ENCODE measurements around the gene CCHCR1.

Gene CCHCR1

DNA sequence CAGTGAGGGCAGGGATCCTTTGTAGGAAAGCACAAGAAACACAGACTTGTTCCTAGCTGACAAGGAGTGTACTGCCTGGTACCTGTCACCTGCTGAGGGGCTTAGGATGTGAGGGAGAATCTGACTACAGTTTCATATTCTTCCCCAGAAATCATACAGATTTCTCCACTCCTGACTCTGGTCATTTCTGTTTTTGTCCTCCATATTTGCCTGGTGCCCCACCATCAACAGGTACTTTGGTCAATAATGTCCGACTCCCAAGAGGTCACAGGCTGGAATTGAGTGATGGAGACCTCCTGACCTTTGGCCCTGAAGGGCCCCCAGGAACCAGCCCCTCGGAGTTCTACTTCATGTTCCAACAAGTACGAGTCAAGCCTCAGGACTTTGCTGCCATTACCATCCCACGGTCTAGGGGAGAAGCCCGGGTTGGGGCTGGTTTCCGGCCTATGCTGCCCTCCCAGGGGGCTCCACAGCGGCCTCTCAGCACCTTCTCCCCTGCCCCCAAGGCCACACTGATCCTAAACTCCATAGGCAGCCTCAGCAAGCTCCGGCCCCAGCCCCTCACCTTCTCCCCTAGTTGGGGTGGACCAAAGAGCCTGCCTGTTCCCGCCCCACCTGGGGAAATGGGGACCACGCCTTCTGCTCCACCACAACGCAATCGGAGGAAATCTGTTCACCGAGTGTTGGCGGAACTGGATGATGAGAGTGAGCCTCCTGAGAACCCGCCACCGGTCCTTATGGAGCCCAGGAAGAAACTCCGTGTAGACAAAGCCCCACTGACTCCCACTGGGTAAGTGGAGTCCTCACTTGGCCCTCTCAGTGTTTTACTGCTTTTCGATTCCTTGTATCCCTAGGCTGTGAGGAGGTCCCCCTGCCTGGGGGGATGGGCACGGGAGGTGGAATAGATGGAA lies 3.9 kb upstream of the CCHCR1 start:
- DNase-seq (ENCODE audit: low spot score), result no peak

GRCh38 chr6:31158863-31159855 lies 1.6 kb upstream of the CCHCR1 start:
- DNase-seq (ENCODE audit: low spot score), result no peak

- DNase-seq (ENCODE audit: low spot score), result peak; percentile 98
Measured at GRCh38 chr6:31158140-31158862, 699 bp upstream of the CCHCR1 start, which contains the start of gene TCF19. Gene TCF19, plus strand, starts transcription at chr6:31158589. Its CDS starts 881 bp downstream, at chr6:31159470.

GRCh38 chr6:31156641-31157040 lies 961 bp downstream of the CCHCR1 start:
- no peak for DNase-seq (ENCODE audit: low spot score)

DNA sequence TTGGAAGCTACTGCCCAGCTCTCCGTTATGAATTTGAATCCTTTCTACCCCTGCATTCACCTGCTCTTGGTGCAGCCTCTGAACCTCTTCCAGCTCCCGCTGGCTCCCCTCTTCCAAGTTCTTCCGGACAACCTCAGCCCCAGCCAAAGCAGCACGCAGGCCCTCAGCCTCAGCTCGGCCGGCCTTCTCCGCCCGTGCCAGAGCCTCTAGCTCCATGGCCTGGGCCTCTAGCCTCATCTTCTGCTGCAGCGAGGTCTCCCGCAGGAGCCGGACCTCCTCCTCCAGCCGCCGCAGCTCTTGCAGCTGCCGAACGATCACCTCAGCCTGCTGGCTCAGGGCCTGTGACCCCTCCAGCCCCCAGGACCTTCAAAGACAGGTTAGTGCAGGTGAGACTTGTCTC lies 3.2 kb downstream of the CCHCR1 start:
- DNase-seq (ENCODE audit: low spot score), result no peak

- DNase-seq (ENCODE audit: low spot score), result no peak
Measured at GRCh38 chr6:31152781-31153180, 4.8 kb downstream of the CCHCR1 start.

- DNase-seq (ENCODE audit: low spot score), result no peak
Measured at GRCh38 chr6:31149827-31150447, 7.7 kb downstream of the CCHCR1 start.

GRCh38 chr6:31145386-31145785 lies 12.2 kb downstream of the CCHCR1 start:
- DNase-seq (ENCODE audit: low spot score), result no peak

DNA sequence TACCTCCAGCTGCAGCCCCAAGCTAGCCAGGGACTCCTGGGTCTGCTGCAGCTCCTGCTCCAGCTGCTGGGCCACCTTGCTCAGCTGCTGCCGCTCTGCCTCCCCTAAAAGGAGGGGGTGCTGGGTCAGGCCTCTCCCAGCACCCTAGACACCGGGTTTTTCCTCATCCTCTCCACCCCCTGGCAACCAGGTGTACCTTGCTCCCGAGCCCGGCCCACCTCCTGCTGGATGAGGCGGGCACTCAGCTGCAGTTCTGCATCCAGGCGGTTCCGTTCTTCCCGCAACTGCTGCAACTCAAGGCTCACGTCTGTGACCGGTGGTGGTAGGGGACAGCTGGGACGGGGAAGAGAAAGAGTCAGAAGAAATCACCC lies 12.6 kb downstream of the CCHCR1 start:
- DNase-seq (ENCODE audit: low spot score), result no peak

DNA sequence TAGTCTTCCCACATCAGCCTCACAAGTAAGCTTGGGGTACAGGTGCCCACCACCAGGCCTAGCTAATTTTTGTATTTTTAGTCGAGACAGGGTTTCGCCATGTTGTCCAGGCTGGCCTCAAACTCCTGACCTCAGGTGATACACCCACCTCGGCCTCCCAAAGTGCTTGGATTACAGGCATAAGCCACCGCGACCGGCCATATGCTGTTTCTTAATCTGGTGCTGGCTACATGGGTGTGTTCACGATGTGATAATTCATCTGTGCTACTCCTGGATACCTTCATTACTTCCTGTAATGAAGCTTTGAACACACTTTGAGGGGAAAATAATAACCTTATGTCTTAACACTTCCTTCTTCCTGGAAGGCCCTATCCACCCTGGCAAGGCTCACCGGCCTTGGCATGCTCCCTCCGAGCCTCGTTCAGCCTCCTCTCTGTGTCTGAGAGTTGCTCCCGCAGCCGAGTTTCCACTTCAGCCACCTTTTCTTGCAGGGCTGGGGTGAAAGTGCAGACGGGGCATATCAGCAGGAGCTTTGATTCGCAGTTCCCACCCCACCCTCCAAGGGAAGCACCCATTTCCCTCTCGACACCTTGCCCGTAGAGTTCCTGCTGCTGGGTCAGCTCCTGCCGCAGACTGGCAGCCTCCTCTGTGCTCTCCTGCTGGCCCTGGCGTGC lies 13.2 kb downstream of the CCHCR1 start:
- no peak for DNase-seq (ENCODE audit: low spot score)

DNA sequence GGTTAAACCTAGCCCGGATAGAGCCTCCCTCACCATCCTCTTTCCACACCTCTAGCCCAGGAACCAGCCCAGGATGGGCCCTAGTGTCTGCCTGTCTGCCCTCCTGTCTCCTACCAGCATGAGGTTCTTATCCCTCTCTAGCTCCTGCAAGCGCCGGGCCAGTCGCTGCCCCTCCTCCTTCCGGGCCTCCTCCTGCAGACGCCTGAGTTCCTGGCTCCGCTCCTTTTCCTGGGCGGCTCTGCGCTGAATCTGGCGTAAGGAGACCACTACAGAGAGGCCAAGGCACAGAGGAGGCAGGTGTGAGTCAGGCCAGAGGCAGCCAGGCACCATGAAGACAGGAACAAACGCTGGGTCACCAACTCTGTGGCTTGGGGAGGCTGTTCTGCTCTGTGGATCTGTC lies 14.5 kb downstream of the CCHCR1 start:
- no peak for DNase-seq (ENCODE audit: low spot score)

DNA sequence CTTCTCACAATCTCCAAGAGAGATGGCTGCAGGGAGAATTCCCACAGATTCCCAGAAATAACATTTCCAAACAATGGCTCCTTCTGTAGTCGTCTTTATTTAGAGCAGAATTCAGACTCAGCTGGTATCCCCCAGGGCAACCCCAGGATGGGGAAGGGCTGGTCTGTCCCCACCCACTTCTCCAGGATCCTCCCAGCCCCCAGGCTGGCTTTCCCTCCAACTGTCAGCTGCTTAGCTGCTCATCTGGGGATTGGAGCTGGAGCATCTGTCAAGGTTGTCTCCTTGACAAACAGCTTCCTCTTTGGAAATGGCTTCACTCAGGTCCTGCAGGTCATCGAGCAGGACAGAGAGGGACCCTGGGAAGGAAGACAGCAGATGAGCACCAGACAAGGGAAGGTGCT lies 15.2 kb downstream of the CCHCR1 start:
- no peak for DNase-seq (ENCODE audit: low spot score)

GRCh38 chr6:31140643-31141042 lies 17.0 kb downstream of the CCHCR1 start:
- DNase-seq (ENCODE audit: low spot score), result no peak

DNA sequence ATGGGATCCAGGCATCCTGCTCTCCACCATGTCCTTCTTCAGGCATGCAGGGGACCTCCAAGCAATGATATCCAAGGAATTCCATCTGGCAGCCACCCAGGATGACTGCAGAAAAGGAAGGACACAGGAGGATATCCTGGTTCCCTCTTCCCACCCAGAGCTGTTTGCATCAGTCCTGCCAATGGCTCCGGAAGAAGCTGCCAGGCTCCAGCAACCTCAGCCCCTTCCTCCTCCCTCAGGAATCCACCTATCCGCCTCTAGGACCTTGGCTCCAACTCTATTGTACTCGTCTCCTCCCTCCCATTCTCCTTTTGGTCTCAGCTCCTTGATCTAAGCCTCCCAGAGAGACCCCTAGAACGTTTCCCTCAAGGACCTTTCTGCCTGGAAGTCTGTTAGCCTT lies 18.0 kb downstream of the CCHCR1 start:
- no peak for DNase-seq (ENCODE audit: low spot score)

DNA sequence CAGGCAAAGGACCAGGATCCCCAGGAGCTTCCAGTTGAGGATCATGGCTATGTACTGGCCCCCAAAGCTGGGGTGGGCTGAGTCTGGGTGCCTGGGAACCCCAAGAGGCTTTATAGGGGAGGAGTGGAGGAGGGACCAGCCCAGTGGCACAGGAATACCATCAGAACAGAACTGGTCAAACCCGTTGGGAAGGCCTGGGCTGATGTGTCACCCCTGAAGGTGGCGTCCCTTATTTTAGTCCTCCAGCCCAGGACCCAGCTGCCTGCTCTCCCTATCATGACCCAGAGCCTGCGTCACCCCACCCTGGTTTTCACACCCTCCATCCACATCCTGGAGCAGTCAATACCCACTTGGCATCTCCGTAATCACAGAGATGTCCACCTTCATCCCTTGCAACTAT lies 18.6 kb downstream of the CCHCR1 start, which contains the start of gene PSORS1C2:
Gene PSORS1C2, minus strand, starts transcription at position 85 of the 400 bp plus-strand sequence. Its CDS starts 40 bp downstream, at position 45.
- no peak for DNase-seq (ENCODE audit: low spot score)

DNA sequence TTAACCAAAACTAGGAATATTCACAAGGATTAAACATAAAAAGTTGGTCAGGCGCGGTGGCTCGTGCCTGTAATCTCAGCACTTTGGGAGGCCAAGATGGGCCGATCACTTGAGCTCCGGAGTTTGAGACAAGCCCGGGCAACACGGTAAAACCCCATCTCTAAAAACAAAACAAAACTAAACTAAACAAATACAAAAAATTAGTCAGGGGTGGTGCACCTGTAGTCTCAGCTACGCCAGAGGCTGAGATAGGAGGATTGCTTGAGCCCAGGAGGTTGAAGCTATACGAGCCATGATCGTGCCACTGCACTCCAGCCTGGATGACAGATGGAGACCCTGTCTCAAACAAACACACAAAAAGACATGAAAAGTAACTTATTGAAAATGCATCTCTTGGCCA lies 21.9 kb downstream of the CCHCR1 start:
- DNase-seq (ENCODE audit: low spot score), result no peak

DNA sequence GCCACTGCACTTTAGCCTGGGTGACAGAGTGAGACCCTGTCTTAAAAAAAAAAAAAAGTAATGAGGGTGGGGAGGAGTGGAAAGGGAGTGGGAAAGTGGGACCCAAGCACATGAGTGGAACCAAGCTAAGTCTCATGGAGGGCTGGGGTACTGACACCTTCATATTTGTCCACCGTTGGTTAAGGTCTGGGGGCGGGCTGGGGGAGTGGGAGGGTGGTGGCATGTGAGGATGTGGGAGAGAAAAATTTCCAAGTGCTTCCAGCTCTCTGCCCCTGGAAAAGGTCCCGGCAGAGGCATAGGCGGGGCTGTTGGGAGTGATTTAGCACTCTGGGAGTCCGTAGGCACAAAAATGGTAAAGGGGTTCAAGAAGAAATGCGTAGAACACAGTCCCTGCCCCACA lies 24.8 kb downstream of the CCHCR1 start:
- no peak for DNase-seq (ENCODE audit: low spot score)

GRCh38 chr6:31131595-31131994 lies 26.0 kb downstream of the CCHCR1 start:
- no peak for DNase-seq (ENCODE audit: low spot score)

DNA sequence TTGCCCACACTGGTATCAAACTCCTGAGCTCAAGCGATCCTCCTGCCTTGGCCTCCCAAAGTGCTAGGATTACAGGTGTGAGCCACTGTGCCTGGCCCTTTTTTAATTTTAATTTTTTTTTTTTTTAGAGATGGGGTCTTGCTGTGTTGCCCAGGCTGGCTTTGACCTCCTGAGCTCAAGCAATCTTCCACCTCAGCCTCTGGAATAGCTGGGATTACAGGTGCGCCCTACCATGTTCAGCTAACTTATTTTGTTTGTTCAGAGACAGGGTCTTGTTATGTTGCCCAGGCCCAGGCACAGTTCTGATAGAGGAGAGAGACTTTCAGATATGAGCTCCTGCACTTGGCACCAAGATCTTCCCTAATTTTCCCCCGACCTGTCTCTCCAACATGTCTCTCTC lies 26.9 kb downstream of the CCHCR1 start:
- DNase-seq (ENCODE audit: low spot score), result no peak

- no peak for DNase-seq (ENCODE audit: low spot score)
Measured at GRCh38 chr6:31129130-31129529, 28.5 kb downstream of the CCHCR1 start.
